ENCODE measurements around the gene KIAA0408. TPM values are rescaled to one million over a fixed set of nuclear protein-coding genes. Genes with fewer than 3 reads are reported as not detected.

Gene KIAA0408
- polyA plus RNA-seq = 0.76 TPM

DNA sequence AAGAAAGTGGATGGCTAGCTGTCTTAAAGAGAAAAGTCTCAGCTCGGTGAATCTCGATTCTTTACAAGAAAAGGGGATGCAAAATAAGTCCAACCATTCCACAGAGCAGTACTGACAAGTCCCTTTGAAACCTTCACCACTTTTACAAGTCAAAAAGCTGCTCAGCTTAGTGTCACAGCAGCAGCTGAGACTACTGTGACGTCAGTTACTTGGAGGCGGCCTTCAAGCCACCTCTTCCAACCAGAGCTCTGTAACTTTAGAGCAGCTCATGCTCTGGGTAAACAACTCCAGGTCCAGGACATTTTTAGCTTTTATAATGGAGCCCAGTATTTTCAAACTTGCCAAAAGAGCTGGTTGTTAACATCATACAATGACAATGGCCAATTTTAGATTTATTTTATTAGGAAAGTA is at the start of gene KIAA0408:
TSS of gene KIAA0408 (minus strand) at position 159 of the 411 bp plus-strand sequence. CDS start 5,408 bp downstream, outside the sequence.
- Mint-ChIP-seq H3K27me3 (peaks cover 2% of the 10 kb centered on the region), H3K4me1 (no peaks in the 10 kb centered on the region), H3K27ac (no peak within 1 kb of the TSS)

GRCh38 chr6:127506894-127507293 is 47.7 kb upstream of the KIAA0408 start:
- no peak overlapping the region for H3K27ac Mint-ChIP-seq
- H3K4me1 Mint-ChIP-seq = no peaks in the 10 kb centered on the region
- H3K36me3 Mint-ChIP-seq = peaks cover 3% of the 10 kb centered on the region
- no peak overlapping the region for H3K4me3 Mint-ChIP-seq
- no peaks in the 10 kb centered on the region for H3K9me3 Mint-ChIP-seq
- no peaks in the 10 kb centered on the region for H3K27me3 Mint-ChIP-seq

More for the DNA sequence above, at the start of gene KIAA0408:
- Mint-ChIP-seq H3K4me3 (peak within 1 kb of the TSS in 1 of 4 donors; percentile 4), H3K9me3 (no peaks in the 10 kb centered on the region), H3K36me3 (no peaks in the 10 kb centered on the region)

- H3K27ac Mint-ChIP-seq = no peak overlapping the region
- H3K4me3 Mint-ChIP-seq = no peak overlapping the region
- H3K9me3 Mint-ChIP-seq = no peaks in the 10 kb centered on the region
- no peaks in the 10 kb centered on the region for H3K27me3 Mint-ChIP-seq
- H3K4me1 Mint-ChIP-seq = no peaks in the 10 kb centered on the region
- H3K36me3 Mint-ChIP-seq = peaks cover 2% of the 10 kb centered on the region
Observed at GRCh38 chr6:127503022-127503421, 43.8 kb upstream of the KIAA0408 start.

DNA sequence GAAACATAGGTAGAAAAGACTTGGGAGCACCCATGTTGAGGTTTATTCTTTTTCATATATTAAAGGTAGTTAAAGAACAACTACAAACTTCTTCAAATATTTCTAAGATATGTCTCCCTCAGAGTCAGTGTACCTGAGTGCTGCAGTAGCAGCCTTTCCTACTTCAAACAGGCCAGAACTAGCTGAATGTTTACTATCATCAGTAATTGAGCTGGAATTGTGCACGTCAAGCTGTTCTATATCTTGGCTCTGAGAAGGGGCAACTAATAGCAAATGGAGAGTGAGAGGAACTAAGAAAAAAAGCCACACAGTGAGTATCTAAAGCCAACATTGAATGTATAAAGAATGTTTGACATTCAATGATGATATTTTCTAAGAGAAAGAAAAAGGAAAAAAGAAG is 38.2 kb upstream of the KIAA0408 start:
- H3K4me1 Mint-ChIP-seq = no peaks in the 10 kb centered on the region
- no peak overlapping the region for H3K27ac Mint-ChIP-seq
- no peaks in the 10 kb centered on the region for H3K9me3 Mint-ChIP-seq
- no peak overlapping the region for H3K4me3 Mint-ChIP-seq
- peaks cover 4% of the 10 kb centered on the region for H3K36me3 Mint-ChIP-seq
- H3K27me3 Mint-ChIP-seq = no peaks in the 10 kb centered on the region

GRCh38 chr6:127496471-127496870 is 37.3 kb upstream of the KIAA0408 start:
- peaks cover 4% of the 10 kb centered on the region for H3K36me3 Mint-ChIP-seq
- H3K4me1 Mint-ChIP-seq = no peaks in the 10 kb centered on the region
- no peaks in the 10 kb centered on the region for H3K9me3 Mint-ChIP-seq
- no peak overlapping the region for H3K4me3 Mint-ChIP-seq
- H3K27ac Mint-ChIP-seq = no peak overlapping the region
- no peaks in the 10 kb centered on the region for H3K27me3 Mint-ChIP-seq

GRCh38 chr6:127494240-127494767 is 35.1 kb upstream of the KIAA0408 start:
- Mint-ChIP-seq H3K4me1 (no peaks in the 10 kb centered on the region), H3K27ac (no peak overlapping the region)

DNA sequence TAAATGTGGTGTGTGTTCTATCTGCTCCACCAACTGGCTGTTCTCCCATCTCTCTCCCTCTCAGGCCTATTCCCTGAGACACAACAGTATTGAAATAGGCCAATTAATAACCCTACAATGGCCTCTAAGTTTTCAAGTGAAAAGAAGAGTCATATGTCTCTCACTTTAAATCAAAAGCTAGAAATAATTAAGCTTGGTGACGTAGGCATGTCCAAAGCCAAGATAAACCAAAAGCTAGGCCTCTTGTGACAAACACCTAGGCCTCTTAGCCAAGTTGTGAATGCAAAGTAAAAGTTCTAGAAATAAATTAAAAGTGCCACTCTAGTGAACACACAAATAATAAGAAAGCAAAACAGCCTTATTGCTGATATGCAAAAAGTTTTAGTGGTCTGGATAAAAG is 30.1 kb upstream of the KIAA0408 start:
- H3K27ac Mint-ChIP-seq = no peak overlapping the region
- no peaks in the 10 kb centered on the region for H3K27me3 Mint-ChIP-seq
- H3K9me3 Mint-ChIP-seq = peaks cover 0 to 2% (median 0%) of the 10 kb centered on the region in 3 donors
- H3K4me3 Mint-ChIP-seq = no peak overlapping the region
- peaks cover 4 to 6% (median 6%) of the 10 kb centered on the region in 3 donors for H3K4me1 Mint-ChIP-seq
- peaks cover 1% of the 10 kb centered on the region for H3K36me3 Mint-ChIP-seq

More at GRCh38 chr6:127494240-127494767, 35.1 kb upstream of the KIAA0408 start:
- no peaks in the 10 kb centered on the region for H3K9me3 Mint-ChIP-seq
- H3K27me3 Mint-ChIP-seq = no peaks in the 10 kb centered on the region
- H3K36me3 Mint-ChIP-seq = peaks cover 4% of the 10 kb centered on the region
- H3K4me3 Mint-ChIP-seq = no peak overlapping the region

GRCh38 chr6:127486934-127487333 is 27.7 kb upstream of the KIAA0408 start:
- H3K4me3 Mint-ChIP-seq = no peak overlapping the region
- peaks cover 0 to 2% (median 0%) of the 10 kb centered on the region in 3 donors for H3K9me3 Mint-ChIP-seq
- no peaks in the 10 kb centered on the region for H3K36me3 Mint-ChIP-seq
- peaks cover 10 to 15% (median 13%) of the 10 kb centered on the region in 3 donors for H3K4me1 Mint-ChIP-seq
- no peaks in the 10 kb centered on the region for H3K27me3 Mint-ChIP-seq
- no peak overlapping the region for H3K27ac Mint-ChIP-seq

- Mint-ChIP-seq H3K9me3 (peaks cover 0 to 2% (median 0%) of the 10 kb centered on the region in 3 donors), H3K27me3 (no peaks in the 10 kb centered on the region), H3K4me1 (peaks cover 10 to 15% (median 13%) of the 10 kb centered on the region in 3 donors), H3K4me3 (peak overlapping the region in 3 of 4 donors; percentile 57 to 81 (median 71)), H3K27ac (peak overlapping the region in 2 of 3 donors; percentile 20 to 69), H3K36me3 (peaks cover 2% of the 10 kb centered on the region)
Observed at GRCh38 chr6:127484212-127484863, 25.1 kb upstream of the KIAA0408 start.

DNA sequence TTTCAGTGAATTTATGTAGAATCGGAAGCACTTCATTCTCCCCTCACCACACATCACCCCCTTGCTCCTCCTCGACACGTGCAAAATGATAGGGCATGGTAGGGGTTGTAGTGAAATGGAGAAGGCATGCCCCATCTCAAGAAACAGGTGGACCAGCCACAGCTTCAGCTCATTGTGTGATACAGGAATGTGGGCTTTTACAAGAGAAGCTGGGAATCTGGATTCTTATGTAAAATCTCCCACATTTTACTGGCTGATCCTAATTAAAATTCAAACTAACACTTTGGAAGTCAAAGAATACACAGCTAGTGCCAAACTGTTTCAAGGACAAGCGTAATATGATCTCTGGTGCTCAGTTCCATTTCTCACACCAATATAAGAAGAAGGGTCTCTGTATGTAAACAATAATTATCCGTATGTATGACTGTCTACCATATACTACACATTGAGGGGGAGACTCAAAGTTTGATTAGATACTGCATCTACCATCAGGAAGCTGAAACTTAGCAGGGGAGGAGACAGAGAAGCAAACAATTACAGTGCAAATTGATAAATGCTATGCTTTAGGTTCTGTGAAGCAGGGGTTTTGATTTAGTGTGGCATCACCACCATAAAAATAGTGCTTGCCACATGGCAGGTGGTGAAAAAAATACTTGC is 24.3 kb upstream of the KIAA0408 start:
- H3K27me3 Mint-ChIP-seq = no peaks in the 10 kb centered on the region
- peak overlapping the region in 3 of 4 donors; percentile 57 to 81 (median 71) for H3K4me3 Mint-ChIP-seq
- peaks cover 2% of the 10 kb centered on the region for H3K36me3 Mint-ChIP-seq
- H3K27ac Mint-ChIP-seq = peak overlapping the region in 1 of 3 donors; percentile 69
- peaks cover 0 to 2% (median 0%) of the 10 kb centered on the region in 3 donors for H3K9me3 Mint-ChIP-seq
- H3K4me1 Mint-ChIP-seq = peaks cover 10 to 15% (median 13%) of the 10 kb centered on the region in 3 donors

GRCh38 chr6:127482325-127482724 is 23.1 kb upstream of the KIAA0408 start:
- H3K9me3 Mint-ChIP-seq = peaks cover 0 to 2% (median 0%) of the 10 kb centered on the region in 3 donors
- H3K27ac Mint-ChIP-seq = no peak overlapping the region
- H3K4me1 Mint-ChIP-seq = peaks cover 10 to 15% (median 13%) of the 10 kb centered on the region in 3 donors
- no peaks in the 10 kb centered on the region for H3K27me3 Mint-ChIP-seq
- H3K4me3 Mint-ChIP-seq = no peak overlapping the region
- H3K36me3 Mint-ChIP-seq = peaks cover 2% of the 10 kb centered on the region

- H3K36me3 Mint-ChIP-seq = peaks cover 2% of the 10 kb centered on the region
- peaks cover 0 to 2% (median 0%) of the 10 kb centered on the region in 3 donors for H3K9me3 Mint-ChIP-seq
- H3K4me1 Mint-ChIP-seq = peaks cover 10 to 15% (median 13%) of the 10 kb centered on the region in 3 donors
- no peaks in the 10 kb centered on the region for H3K27me3 Mint-ChIP-seq
- no peak overlapping the region for H3K27ac Mint-ChIP-seq
- H3K4me3 Mint-ChIP-seq = no peak overlapping the region
Observed at GRCh38 chr6:127481628-127482027, 22.4 kb upstream of the KIAA0408 start.

DNA sequence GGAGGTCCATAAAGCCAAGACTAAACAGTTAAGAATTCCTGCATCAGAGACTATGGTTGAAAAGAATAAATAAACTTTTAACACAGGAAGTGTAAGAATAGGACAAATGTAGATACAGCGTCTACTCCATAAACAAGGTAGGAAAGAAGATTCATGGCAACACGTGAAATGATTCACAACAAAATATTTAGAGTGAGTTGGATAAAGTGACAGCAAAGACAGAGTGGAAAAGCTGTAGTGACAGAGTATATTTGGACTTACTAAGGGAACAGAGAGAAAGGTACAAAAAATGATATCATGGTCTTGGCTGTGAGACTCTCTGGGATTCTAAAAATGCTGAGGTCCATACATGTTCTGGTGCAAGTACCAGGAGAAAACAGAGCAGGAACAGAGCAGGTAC is 21.9 kb upstream of the KIAA0408 start:
- no peaks in the 10 kb centered on the region for H3K27me3 Mint-ChIP-seq
- H3K4me1 Mint-ChIP-seq = peaks cover 10 to 15% (median 13%) of the 10 kb centered on the region in 3 donors
- H3K4me3 Mint-ChIP-seq = no peak overlapping the region
- peaks cover 2% of the 10 kb centered on the region for H3K36me3 Mint-ChIP-seq
- H3K9me3 Mint-ChIP-seq = peaks cover 0 to 2% (median 0%) of the 10 kb centered on the region in 3 donors
- no peak overlapping the region for H3K27ac Mint-ChIP-seq

- Mint-ChIP-seq H3K27ac (no peak overlapping the region), H3K27me3 (no peaks in the 10 kb centered on the region), H3K4me1 (no peaks in the 10 kb centered on the region), H3K4me3 (no peak overlapping the region), H3K36me3 (peaks cover 2% of the 10 kb centered on the region), H3K9me3 (no peaks in the 10 kb centered on the region)
Observed at GRCh38 chr6:127477658-127478057, 18.5 kb upstream of the KIAA0408 start.

DNA sequence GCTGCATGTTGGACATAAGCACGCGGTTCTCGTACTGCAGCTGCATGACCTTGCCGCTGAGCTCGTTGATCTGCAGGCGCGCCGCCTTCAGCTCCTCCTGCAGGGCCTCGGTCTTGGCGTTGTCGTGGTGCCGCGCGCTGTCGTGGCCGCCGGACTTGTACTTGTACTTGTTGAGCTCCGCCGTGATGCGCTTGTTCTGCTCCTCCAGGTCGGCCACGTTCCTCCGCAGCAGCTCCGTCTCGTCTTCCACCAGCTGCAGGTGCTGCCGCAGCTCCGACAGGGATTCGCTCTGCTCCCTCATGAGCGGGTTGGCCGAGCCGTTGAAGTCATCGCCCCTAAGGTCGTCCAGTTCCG is 16.6 kb upstream of the KIAA0408 start:
- peaks cover 2% of the 10 kb centered on the region for H3K36me3 Mint-ChIP-seq
- peaks cover 1 to 6% (median 5%) of the 10 kb centered on the region in 3 donors for H3K4me1 Mint-ChIP-seq
- no peaks in the 10 kb centered on the region for H3K27me3 Mint-ChIP-seq
- no peak overlapping the region for H3K4me3 Mint-ChIP-seq
- H3K27ac Mint-ChIP-seq = peak overlapping the region in 1 of 3 donors; percentile 86
- no peaks in the 10 kb centered on the region for H3K9me3 Mint-ChIP-seq
